ENCODE results near the gene BRME1. TPM values are rescaled to one million over a fixed set of nuclear protein-coding genes. Genes with fewer than 3 reads are reported as not detected.

BRME1 gene
- polyA plus RNA-seq (2013), result 1.1 TPM in 2 replicates

- Histone ChIP-seq H3K27ac (ENCODE audit: low read depth, low read length) (peak within 1 kb of the TSS; percentile 20), H3K4ac (ENCODE audit: low read depth, low read length) (peak within 1 kb of the TSS; percentile 53), H2AK5ac (ENCODE audit: low read length) (peak within 1 kb of the TSS; percentile 64), H4K91ac (ENCODE audit: low read depth, low read length) (peak within 1 kb of the TSS; percentile 76), H3K4me3 (ENCODE audit: low read depth, low read length) (peak within 1 kb of the TSS; percentile 94), H3K4me2 (ENCODE audit: low read length) (peak within 1 kb of the TSS; percentile 60), H3K23ac (ENCODE audit: low read length) (no peak within 1 kb of the TSS), H3K36me3 (ENCODE audit: control insufficient read depth in 1 of 2, insufficient read depth in 2 of 2, low read length in 2 of 2) (peaks cover 0 to 6% of the 10 kb centered on the region in 2 experiments), H2BK120ac (ENCODE audit: insufficient read depth, low read length, poor library complexity) (peak within 1 kb of the TSS; percentile 29), H3K9ac (ENCODE audit: low read length) (peak within 1 kb of the TSS; percentile 86), H3K9me3 (ENCODE audit: insufficient read depth, low read depth, low read length) (no peaks in the 10 kb centered on the region), H4K12ac (ENCODE audit: low read depth, low read length) (peak within 1 kb of the TSS; percentile 78), H3K79me2 (ENCODE audit: control insufficient read depth, insufficient read depth, low read length, poor library complexity) (peaks cover 5% of the 10 kb centered on the region), H3K4me1 (ENCODE audit: control insufficient read depth in 1 of 2, insufficient read depth in 2 of 2, low read length in 2 of 2) (peaks cover 3 to 8% of the 10 kb centered on the region in 2 experiments), H3K27me3 (ENCODE audit: insufficient read depth, low read length) (no peaks in the 10 kb centered on the region), H3K14ac (ENCODE audit: low read length) (peak within 1 kb of the TSS; percentile 87), H2BK5ac (ENCODE audit: low read depth, low read length, poor library complexity) (peak within 1 kb of the TSS; percentile 24), H3K79me1 (ENCODE audit: low read length) (peaks cover 5% of the 10 kb centered on the region), H3K18ac (ENCODE audit: low read length) (peak within 1 kb of the TSS; percentile 82), H4K8ac (ENCODE audit: low read depth, low read length) (peak within 1 kb of the TSS; percentile 84), H2AFZ (ENCODE audit: insufficient read depth, low read length, poor library complexity) (peak within 1 kb of the TSS; percentile 95), H2BK12ac (ENCODE audit: low read length) (no peak within 1 kb of the TSS)
- DNase-seq, result peak; percentile 87 to 89
- WGBS (ENCODE audit: extremely low coverage, insufficient coverage, insufficient read length), result no CpG with 5 or more reads among the region's 86 CpGs
These were observed at the start of gene BRME1, which contains the start of gene CC2D1A for GRCh38 chr19:13905634-13906520. Gene BRME1, minus strand, starts transcription at chr19:13906117. Its CDS starts 1,225 bp downstream, at chr19:13904892. Gene CC2D1A, plus strand, starts transcription at chr19:13906201. Its CDS starts 241 bp downstream, at chr19:13906442.

GRCh38 chr19:13954185-13954584 lies 48.3 kb upstream of the BRME1 start:
- Histone ChIP-seq H3K36me3 (ENCODE audit: control insufficient read depth in 1 of 2, insufficient read depth in 2 of 2, low read length in 2 of 2) (peaks cover 39 to 44% of the 10 kb centered on the region in 2 experiments), H3K4ac (ENCODE audit: low read depth, low read length) (no peak overlapping the region), H2BK5ac (ENCODE audit: low read depth, low read length, poor library complexity) (no peak overlapping the region), H3K9me3 (ENCODE audit: insufficient read depth, low read depth, low read length) (no peaks in the 10 kb centered on the region), H4K8ac (ENCODE audit: low read depth, low read length) (no peak overlapping the region), H3K9ac (ENCODE audit: low read length) (no peak overlapping the region), H4K12ac (ENCODE audit: low read depth, low read length) (no peak overlapping the region), H2AK5ac (ENCODE audit: low read length) (no peak overlapping the region), H2AFZ (ENCODE audit: insufficient read depth, low read length, poor library complexity) (no peak overlapping the region), H3K27ac (ENCODE audit: low read depth, low read length) (no peak overlapping the region), H3K79me1 (ENCODE audit: low read length) (peaks cover 2% of the 10 kb centered on the region), H3K27me3 (ENCODE audit: insufficient read depth, low read length) (no peaks in the 10 kb centered on the region), H3K4me3 (ENCODE audit: low read depth, low read length) (no peak overlapping the region), H2BK120ac (ENCODE audit: insufficient read depth, low read length, poor library complexity) (no peak overlapping the region), H3K4me1 (ENCODE audit: control insufficient read depth in 1 of 2, insufficient read depth in 2 of 2, low read length in 2 of 2) (peaks cover 6 to 8% of the 10 kb centered on the region in 2 experiments), H3K4me2 (ENCODE audit: low read length) (no peak overlapping the region), H3K23ac (ENCODE audit: low read length) (no peak overlapping the region), H3K14ac (ENCODE audit: low read length) (no peak overlapping the region), H2BK12ac (ENCODE audit: low read length) (no peak overlapping the region), H3K18ac (ENCODE audit: low read length) (no peak overlapping the region), H4K91ac (ENCODE audit: low read depth, low read length) (no peak overlapping the region), H3K79me2 (ENCODE audit: control insufficient read depth, insufficient read depth, low read length, poor library complexity) (peaks cover 8% of the 10 kb centered on the region)
- WGBS (ENCODE audit: extremely low coverage, insufficient coverage, insufficient read length), result no CpG with 5 or more reads among the region's 15 CpGs
- DNase-seq, result no peak

GRCh38 chr19:13952931-13953531 lies 47.1 kb upstream of the BRME1 start:
- H2BK120ac ChIP-seq (ENCODE audit: insufficient read depth, low read length, poor library complexity), result no peak overlapping the region
- H3K27ac ChIP-seq (ENCODE audit: low read depth, low read length), result no peak overlapping the region
- H3K4me2 ChIP-seq (ENCODE audit: low read length), result peak overlapping the region; percentile 66
- H4K8ac ChIP-seq (ENCODE audit: low read depth, low read length), result peak overlapping the region; percentile 41
- peak overlapping the region; percentile 1 for H3K9ac ChIP-seq (ENCODE audit: low read length)
- peak overlapping the region; percentile 3 for H2BK12ac ChIP-seq (ENCODE audit: low read length)
- H3K14ac ChIP-seq (ENCODE audit: low read length), result peak overlapping the region; percentile 76
- peaks cover 27 to 33% of the 10 kb centered on the region in 2 experiments for H3K36me3 ChIP-seq (ENCODE audit: control insufficient read depth in 1 of 2, insufficient read depth in 2 of 2, low read length in 2 of 2)
- H3K27me3 ChIP-seq (ENCODE audit: insufficient read depth, low read length), result no peaks in the 10 kb centered on the region
- H3K4me3 ChIP-seq (ENCODE audit: low read depth, low read length), result peak overlapping the region; percentile 98
- H3K9me3 ChIP-seq (ENCODE audit: insufficient read depth, low read depth, low read length), result no peaks in the 10 kb centered on the region
- H2AFZ ChIP-seq (ENCODE audit: insufficient read depth, low read length, poor library complexity), result no peak overlapping the region
- H4K91ac ChIP-seq (ENCODE audit: low read depth, low read length), result peak overlapping the region; percentile 41
- peak overlapping the region; percentile 92 for H3K4ac ChIP-seq (ENCODE audit: low read depth, low read length)
- peak overlapping the region; percentile 68 for H4K12ac ChIP-seq (ENCODE audit: low read depth, low read length)
- H3K23ac ChIP-seq (ENCODE audit: low read length), result no peak overlapping the region
- peak overlapping the region; percentile 45 for H2AK5ac ChIP-seq (ENCODE audit: low read length)
- WGBS (ENCODE audit: extremely low coverage, insufficient coverage, insufficient read length), result no CpG with 5 or more reads among the region's 13 CpGs
- no peak for DNase-seq
- peak overlapping the region; percentile 3 for H2BK5ac ChIP-seq (ENCODE audit: low read depth, low read length, poor library complexity)
- peaks cover 6 to 8% of the 10 kb centered on the region in 2 experiments for H3K4me1 ChIP-seq (ENCODE audit: control insufficient read depth in 1 of 2, insufficient read depth in 2 of 2, low read length in 2 of 2)
- H3K79me2 ChIP-seq (ENCODE audit: control insufficient read depth, insufficient read depth, low read length, poor library complexity), result peaks cover 8% of the 10 kb centered on the region
- H3K79me1 ChIP-seq (ENCODE audit: low read length), result peaks cover 2% of the 10 kb centered on the region
- H3K18ac ChIP-seq (ENCODE audit: low read length), result peak overlapping the region; percentile 55

- peak within 1 kb of the TSS; percentile 84 for H3K9ac ChIP-seq (ENCODE audit: low read length)
- peak within 1 kb of the TSS; percentile 100 for H3K14ac ChIP-seq (ENCODE audit: low read length)
- H3K4me1 ChIP-seq (ENCODE audit: control insufficient read depth in 1 of 2, insufficient read depth in 2 of 2, low read length in 2 of 2), result peaks cover 6 to 8% of the 10 kb centered on the region in 2 experiments
- peak within 1 kb of the TSS; percentile 98 for H2BK5ac ChIP-seq (ENCODE audit: low read depth, low read length, poor library complexity)
- H3K18ac ChIP-seq (ENCODE audit: low read length), result peak within 1 kb of the TSS; percentile 100
- peak within 1 kb of the TSS; percentile 100 for H4K8ac ChIP-seq (ENCODE audit: low read depth, low read length)
- H3K4ac ChIP-seq (ENCODE audit: low read depth, low read length), result peak within 1 kb of the TSS; percentile 99
- peak within 1 kb of the TSS; percentile 3 for H2BK12ac ChIP-seq (ENCODE audit: low read length)
- peak within 1 kb of the TSS; percentile 99 for H4K91ac ChIP-seq (ENCODE audit: low read depth, low read length)
- H3K27ac ChIP-seq (ENCODE audit: low read depth, low read length), result peak within 1 kb of the TSS; percentile 29
- no peaks in the 10 kb centered on the region for H3K9me3 ChIP-seq (ENCODE audit: insufficient read depth, low read depth, low read length)
- H3K4me2 ChIP-seq (ENCODE audit: low read length), result peak within 1 kb of the TSS; percentile 66
- peaks cover 2% of the 10 kb centered on the region for H3K79me1 ChIP-seq (ENCODE audit: low read length)
- H3K4me3 ChIP-seq (ENCODE audit: low read depth, low read length), result peak within 1 kb of the TSS; percentile 98
- WGBS (ENCODE audit: extremely low coverage, insufficient coverage, insufficient read length), result no CpG with 5 or more reads among the region's 65 CpGs
- H3K27me3 ChIP-seq (ENCODE audit: insufficient read depth, low read length), result no peaks in the 10 kb centered on the region
- peak within 1 kb of the TSS; percentile 100 for H4K12ac ChIP-seq (ENCODE audit: low read depth, low read length)
- peak within 1 kb of the TSS; percentile 83 for H2AK5ac ChIP-seq (ENCODE audit: low read length)
- H3K23ac ChIP-seq (ENCODE audit: low read length), result no peak within 1 kb of the TSS
- DNase-seq, result peak; percentile 100
- peaks cover 8% of the 10 kb centered on the region for H3K79me2 ChIP-seq (ENCODE audit: control insufficient read depth, insufficient read depth, low read length, poor library complexity)
- peak within 1 kb of the TSS; percentile 98 for H2AFZ ChIP-seq (ENCODE audit: insufficient read depth, low read length, poor library complexity)
- H2BK120ac ChIP-seq (ENCODE audit: insufficient read depth, low read length, poor library complexity), result peak within 1 kb of the TSS; percentile 100
- peaks cover 24 to 27% of the 10 kb centered on the region in 2 experiments for H3K36me3 ChIP-seq (ENCODE audit: control insufficient read depth in 1 of 2, insufficient read depth in 2 of 2, low read length in 2 of 2)
These were observed 46.4 kb upstream of the BRME1 start, which contains the start of gene DCAF15 for GRCh38 chr19:13952154-13952930. Gene DCAF15, plus strand, starts transcription at chr19:13952509. Its CDS starts 4 bp downstream, at chr19:13952513.
